Measurements from ENCODE around the gene FAM216B. TPM values are rescaled to one million over a fixed set of nuclear protein-coding genes. Genes with fewer than 3 reads are reported as not detected.

FAM216B gene
- total and polyA plus RNA-seq, 2 experiments from 2014 or later: 0.06 TPM; not detected in 1

- no peak for TF ChIP-seq STAT1 (IDR thresholded peaks at IDR 0.05; ENCODE audit: unreplicated experiment)
- TF ChIP-seq REST (IDR thresholded peaks at IDR 0.05; ENCODE audit: unreplicated experiment): no peak
- TF ChIP-seq EZH2 (IDR thresholded peaks at IDR 0.05; ENCODE audit: low read depth, unreplicated experiment): no peak
- TF ChIP-seq POLR2AphosphoS5 (IDR thresholded peaks at IDR 0.05; ENCODE audit: low read depth): no peak
- TF ChIP-seq EZH2phosphoT487 (IDR thresholded peaks at IDR 0.05; ENCODE audit: unreplicated experiment): no peak
- no peak for TF ChIP-seq ZNF331 (CRISPR knock-in tag; IDR thresholded peaks at IDR 0.05; ENCODE audit: low read depth)
Measured at GRCh38 chr13:42807241-42807640, 25.9 kb downstream of the FAM216B start (continued).

GRCh38 chr13:42807866-42808265 lies 26.5 kb downstream of the FAM216B start:
- Histone ChIP-seq H4K20me1 (replicated peaks; ENCODE audit: insufficient read depth) (no peaks in the 10 kb centered on the region), H3K79me2 (replicated peaks; ENCODE audit: insufficient read depth) (no peaks in the 10 kb centered on the region), H3K4me2 (no peak overlapping the region), H3K9me2 (ENCODE audit: insufficient read depth) (peaks cover 3% of the 10 kb centered on the region), H3K4me1 (ENCODE audit: insufficient read depth) (peaks cover 5% of the 10 kb centered on the region; the same call in 1 of the 2 replicates), H2AFZ (no peak overlapping the region), H3F3A (replicated peaks; ENCODE audit: low read depth) (no peaks in the 10 kb centered on the region), H3K4me3 (no peak overlapping the region), H3K27ac (ENCODE audit: low read depth) (no peak overlapping the region), H3K36me3 (ENCODE audit: insufficient read depth) (0 out of 2 replicates have a peak, but pooled peaks cover 3% of the 10 kb centered on the region), H3K27me3 (ENCODE audit: insufficient read depth) (no peaks in the 10 kb centered on the region)
- H3K9me3 Mint-ChIP-seq: no peaks in the 10 kb centered on the region; the same call in 2 of the 3 replicates
- DNase-seq (ENCODE audit: low spot score) (no peak), ATAC-seq (no peak)
- no peak overlapping the region for H3K4me3 Mint-ChIP-seq
- H3K27me3 Mint-ChIP-seq (ENCODE audit: insufficient read depth, low read depth, poor library complexity): no peaks in the 10 kb centered on the region
- no peaks in the 10 kb centered on the region for H3K4me1 Mint-ChIP-seq
- TF ChIP-seq NANOG (IDR thresholded peaks at IDR 0.05; ENCODE audit: borderline replicate concordance) (no peak), EZH2 (IDR thresholded peaks at IDR 0.05; ENCODE audit: low read depth, unreplicated experiment) (no peak), EZH2phosphoT487 (IDR thresholded peaks at IDR 0.05; ENCODE audit: unreplicated experiment) (no peak)
- no peak overlapping the region for H3K27ac Mint-ChIP-seq
- peaks cover 10% of the 10 kb centered on the region; the same call in 2 of the 3 replicates for H3K36me3 Mint-ChIP-seq (ENCODE audit: low read depth)

GRCh38 chr13:42808341-42808940 lies 27.1 kb downstream of the FAM216B start:
- Histone ChIP-seq H3K4me1 (ENCODE audit: insufficient read depth) (peaks cover 5% of the 10 kb centered on the region; the same call in 1 of the 2 replicates), H3F3A (replicated peaks; ENCODE audit: low read depth) (no peaks in the 10 kb centered on the region), H3K4me3 (no peak overlapping the region), H3K79me2 (replicated peaks; ENCODE audit: insufficient read depth) (no peaks in the 10 kb centered on the region), H2AFZ (no peak overlapping the region), H3K27ac (ENCODE audit: low read depth) (no peak overlapping the region), H3K9me2 (ENCODE audit: insufficient read depth) (peaks cover 4% of the 10 kb centered on the region), H3K36me3 (ENCODE audit: insufficient read depth) (0 out of 2 replicates have a peak, but pooled peaks cover 3% of the 10 kb centered on the region), H3K27me3 (ENCODE audit: insufficient read depth) (no peaks in the 10 kb centered on the region), H4K20me1 (replicated peaks; ENCODE audit: insufficient read depth) (no peaks in the 10 kb centered on the region), H3K4me2 (no peak overlapping the region)
- ATAC-seq: no peak
- DNase-seq (ENCODE audit: low spot score): no peak
- no peaks in the 10 kb centered on the region for H3K4me1 Mint-ChIP-seq
- H3K27me3 Mint-ChIP-seq (ENCODE audit: insufficient read depth, low read depth, poor library complexity): no peaks in the 10 kb centered on the region
- no peaks in the 10 kb centered on the region; the same call in 2 of the 3 replicates for H3K9me3 Mint-ChIP-seq
- no peak overlapping the region for H3K27ac Mint-ChIP-seq
- H3K36me3 Mint-ChIP-seq (ENCODE audit: low read depth): peaks cover 12% of the 10 kb centered on the region; the same call in 2 of the 3 replicates
- H3K4me3 Mint-ChIP-seq: no peak overlapping the region
- no peak for TF ChIP-seq STAT1 (IDR thresholded peaks at IDR 0.05; ENCODE audit: unreplicated experiment)
- no peak for TF ChIP-seq JUNB (IDR thresholded peaks at IDR 0.05; ENCODE audit: unreplicated experiment)
- no peak for TF ChIP-seq REST (IDR thresholded peaks at IDR 0.05; ENCODE audit: unreplicated experiment)
- no peak for TF ChIP-seq ZNF114 (CRISPR knock-in tag; IDR thresholded peaks at IDR 0.05)
- no peak for TF ChIP-seq EZH2 (IDR thresholded peaks at IDR 0.05; ENCODE audit: low read depth, unreplicated experiment)
- no peak for TF ChIP-seq POLR2AphosphoS5 (IDR thresholded peaks at IDR 0.05; ENCODE audit: low read depth)

All from GM23338 (cell line).